ENCODE results near the gene MOGAT2. TPM values are rescaled to one million over a fixed set of nuclear protein-coding genes. Genes with fewer than 3 reads are reported as not detected.

The MOGAT2 gene
- total and polyA plus RNA-seq, 2 donors: 1.2 to 2.2 TPM

DNA sequence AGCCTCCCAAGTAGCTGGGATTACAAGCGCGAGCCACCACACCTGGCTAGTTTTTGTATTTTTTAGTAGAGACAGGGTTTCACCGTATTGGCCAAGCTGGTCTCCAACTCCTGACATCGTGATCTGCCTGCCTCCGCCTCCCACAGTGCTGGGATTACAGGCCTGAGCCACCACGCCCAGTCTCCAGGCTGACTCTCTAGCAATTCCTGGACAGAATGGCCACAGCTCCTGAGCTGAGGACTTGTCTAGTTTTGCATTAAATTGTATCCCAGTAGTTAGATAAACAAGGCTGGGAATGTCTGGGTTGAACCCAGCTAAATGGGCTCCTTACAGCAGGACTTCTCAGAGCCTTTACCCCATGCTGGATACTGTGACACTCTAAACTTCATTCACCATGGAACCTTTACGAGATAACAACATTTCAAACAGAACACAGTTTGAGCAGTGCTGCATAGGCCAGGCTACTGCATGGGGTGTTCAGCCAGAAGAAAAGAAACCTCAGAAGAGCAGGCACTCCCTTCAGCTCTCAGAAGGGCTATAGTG, 13.9 kb upstream of the MOGAT2 start:
- no peaks in the 10 kb centered on the region for H3K36me3 ChIP-seq (ENCODE audit: insufficient read depth)
- H3K27ac ChIP-seq (ENCODE audit: low read depth): no peak overlapping the region
- H3K4me1 ChIP-seq (ENCODE audit: insufficient read depth): no peaks in the 10 kb centered on the region
- WGBS: 93% methylated on average over 7 of the region's 7 CpGs
- DNase-seq (ENCODE audit: extremely low spot score): no peak
- H3K4me3 ChIP-seq (ENCODE audit: low read depth, low read length): no peak overlapping the region

DNA sequence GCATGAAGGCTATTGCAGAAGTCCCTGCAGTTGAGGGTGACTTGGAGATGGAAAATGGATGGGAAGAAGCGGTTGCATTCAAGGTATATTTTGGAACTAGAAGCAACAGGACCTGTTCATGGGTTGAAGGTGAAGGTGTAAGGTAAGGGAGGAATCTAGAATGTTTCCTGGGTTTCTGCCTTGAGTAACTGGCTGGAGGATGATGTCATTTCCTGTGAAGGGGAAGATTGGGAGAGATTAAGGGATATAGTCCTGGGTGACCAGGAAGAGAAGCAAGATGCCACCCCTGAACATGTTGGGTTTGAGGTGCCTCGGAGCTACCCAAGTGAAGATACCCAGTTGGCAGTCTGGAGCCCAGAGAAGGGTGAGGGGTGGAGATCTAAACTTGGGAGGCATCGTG, 12.1 kb upstream of the MOGAT2 start:
- WGBS: 86% methylated on average over 3 of the region's 3 CpGs
- H3K27ac ChIP-seq (ENCODE audit: low read depth): no peak overlapping the region
- H3K4me3 ChIP-seq (ENCODE audit: low read depth, low read length): no peak overlapping the region
- no peaks in the 10 kb centered on the region for H3K36me3 ChIP-seq (ENCODE audit: insufficient read depth)
- H3K4me1 ChIP-seq (ENCODE audit: insufficient read depth): no peaks in the 10 kb centered on the region
- DNase-seq (ENCODE audit: extremely low spot score): no peak

DNA sequence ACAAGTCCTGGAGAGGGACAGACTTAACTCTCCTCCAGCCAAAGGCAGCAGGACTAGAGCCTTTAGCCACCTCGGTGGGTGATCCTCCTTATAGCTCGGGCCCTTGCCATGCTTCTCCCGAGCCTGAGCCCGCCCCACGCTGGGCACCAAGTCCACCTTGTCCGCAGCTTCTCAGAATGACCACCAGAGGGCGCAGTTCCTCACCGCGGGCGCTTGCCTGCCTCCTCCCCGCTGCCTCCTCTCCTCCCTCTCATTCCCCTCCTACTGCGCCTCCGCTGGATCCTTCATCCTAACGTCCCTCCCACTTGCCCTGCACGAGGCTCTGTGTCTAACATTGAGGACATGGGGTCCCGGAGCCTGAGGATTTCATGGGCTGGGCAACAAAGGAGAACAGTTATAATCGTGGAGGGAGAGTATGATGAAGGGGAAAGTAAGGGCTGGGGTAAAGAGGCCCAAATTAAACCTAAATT, 11.3 kb upstream of the MOGAT2 start:
- peak; percentile 18 for DNase-seq (ENCODE audit: extremely low spot score)
- H3K4me1 ChIP-seq (ENCODE audit: insufficient read depth): no peaks in the 10 kb centered on the region
- WGBS: 5% methylated on average over 17 of the region's 17 CpGs
- no peak overlapping the region for H3K4me3 ChIP-seq (ENCODE audit: low read depth, low read length)
- no peak overlapping the region for H3K27ac ChIP-seq (ENCODE audit: low read depth)
- no peaks in the 10 kb centered on the region for H3K36me3 ChIP-seq (ENCODE audit: insufficient read depth)

DNA sequence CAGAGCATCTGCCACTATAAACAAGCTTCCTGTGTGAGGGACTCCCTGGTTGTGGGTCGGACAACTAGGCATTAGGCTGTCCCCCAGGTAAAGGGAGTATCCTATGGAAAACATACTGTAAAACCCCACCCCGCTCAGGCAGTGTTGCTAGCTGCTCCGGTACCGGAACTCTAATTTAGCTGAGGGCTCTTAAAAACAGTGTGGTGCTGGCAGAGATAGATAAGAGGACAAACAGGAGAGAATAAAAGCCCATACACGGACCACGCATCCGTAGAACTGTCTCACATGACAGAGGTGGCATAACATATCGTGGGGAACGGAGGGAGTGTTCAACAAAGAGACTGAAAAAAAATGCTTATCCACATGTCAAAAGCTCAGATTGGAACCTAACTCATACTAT, 3.4 kb upstream of the MOGAT2 start:
- Histone ChIP-seq H3K4me3 (ENCODE audit: low read depth, low read length) (no peak overlapping the region), H3K27ac (ENCODE audit: low read depth) (no peak overlapping the region), H3K36me3 (ENCODE audit: insufficient read depth) (no peaks in the 10 kb centered on the region), H3K4me1 (ENCODE audit: insufficient read depth) (peaks cover 1% of the 10 kb centered on the region)
- 68% methylated on average over 9 of the region's 9 CpGs for WGBS
- no peak for DNase-seq (ENCODE audit: extremely low spot score)

DNA sequence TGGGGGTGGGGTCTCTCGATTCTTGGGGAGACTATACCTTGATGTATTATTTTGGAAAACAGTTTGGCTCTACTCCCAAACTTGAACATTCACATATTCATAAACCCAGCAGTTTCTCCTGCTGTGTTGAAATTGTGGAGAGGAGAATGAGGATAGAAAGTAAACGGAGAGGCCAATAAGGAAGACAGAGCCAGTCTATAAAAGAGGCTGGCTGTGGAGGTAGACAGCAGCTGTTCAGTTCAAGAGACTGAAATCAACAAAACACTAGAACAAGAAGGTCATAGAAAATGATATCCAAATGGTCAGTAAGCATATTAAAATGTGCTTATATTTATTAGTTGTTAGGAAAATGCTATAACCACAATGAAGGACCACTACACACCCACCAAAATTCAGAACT, 1.9 kb upstream of the MOGAT2 start:
- Histone ChIP-seq H3K36me3 (ENCODE audit: insufficient read depth) (no peaks in the 10 kb centered on the region), H3K4me3 (ENCODE audit: low read depth, low read length) (no peak overlapping the region), H3K27ac (ENCODE audit: low read depth) (no peak overlapping the region), H3K4me1 (ENCODE audit: insufficient read depth) (peaks cover 1% of the 10 kb centered on the region)
- WGBS: 65% methylated on average over 2 of the region's 2 CpGs
- DNase-seq (ENCODE audit: extremely low spot score): no peak

DNA sequence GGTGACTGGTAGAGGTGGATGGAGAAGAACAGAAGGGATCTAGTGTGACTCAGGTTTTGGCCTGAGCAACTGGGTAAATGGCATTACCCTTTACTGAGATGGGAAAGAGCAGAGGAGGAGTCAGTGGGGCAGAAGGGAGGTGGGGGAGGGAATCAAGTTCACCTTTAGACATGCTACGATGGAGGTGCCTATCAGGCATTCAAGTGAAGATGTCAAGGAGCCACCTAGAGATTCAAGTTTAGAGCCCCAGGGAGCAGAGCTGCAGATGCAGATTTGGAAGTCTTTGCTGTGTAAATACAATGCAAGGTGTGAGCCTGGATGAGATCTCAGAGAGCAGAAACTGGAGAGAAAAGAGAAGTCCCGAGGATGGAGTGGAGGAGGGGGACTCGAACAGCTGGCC, 979 bp upstream of the MOGAT2 start:
- no peak overlapping the region for H3K4me3 ChIP-seq (ENCODE audit: low read depth, low read length)
- DNase-seq (ENCODE audit: extremely low spot score): no peak
- H3K27ac ChIP-seq (ENCODE audit: low read depth): no peak overlapping the region
- H3K4me1 ChIP-seq (ENCODE audit: insufficient read depth): peaks cover 1% of the 10 kb centered on the region
- no peaks in the 10 kb centered on the region for H3K36me3 ChIP-seq (ENCODE audit: insufficient read depth)
- 80% methylated on average over 3 of the region's 3 CpGs for WGBS

DNA sequence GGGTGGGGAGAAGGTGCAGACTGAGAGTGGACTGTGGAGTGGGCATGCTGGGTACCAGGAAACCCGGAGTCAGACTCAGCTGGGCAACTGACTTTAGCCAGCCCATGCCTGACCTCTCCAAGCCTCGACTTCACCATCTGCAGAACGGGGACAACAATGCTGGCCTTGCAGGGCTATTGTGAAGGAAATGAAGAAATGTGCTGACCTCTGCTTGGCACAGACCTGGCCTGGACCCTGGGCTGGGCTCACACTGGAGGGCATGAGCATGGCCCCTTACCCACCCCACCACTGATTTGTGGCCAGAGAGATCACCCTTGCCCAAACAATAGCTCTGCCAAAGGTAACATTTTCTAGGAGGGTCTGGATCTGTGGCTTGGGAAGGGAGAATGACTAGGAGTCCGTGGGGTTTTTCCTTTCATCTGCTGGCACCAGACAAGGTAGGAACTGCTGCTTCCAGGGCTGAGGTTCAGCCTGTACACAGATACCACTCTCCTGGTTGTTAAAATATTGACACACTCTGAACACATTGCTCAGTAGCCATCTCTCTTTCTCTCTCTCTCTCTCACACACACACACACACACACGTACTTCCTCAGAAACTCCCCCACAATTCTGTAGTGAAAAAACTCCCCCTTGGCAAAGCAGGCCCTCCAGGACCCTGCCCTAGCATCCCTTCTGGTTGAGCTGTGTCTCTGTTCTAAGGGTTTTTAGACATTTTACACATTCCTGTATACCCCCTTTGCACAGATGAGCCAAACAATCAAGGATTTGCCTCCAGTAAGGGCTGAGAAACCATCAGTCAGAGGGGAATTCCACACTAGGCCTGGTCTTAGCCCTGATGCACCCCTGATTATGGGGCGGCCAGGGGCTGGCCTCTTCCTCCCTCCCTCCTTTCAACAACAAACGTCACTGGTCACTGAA, 1.0 kb downstream of the MOGAT2 start:
- no peak overlapping the region for H3K4me3 ChIP-seq (ENCODE audit: low read depth, low read length)
- no peak for DNase-seq (ENCODE audit: extremely low spot score)
- WGBS: 73% methylated on average over 7 of the region's 7 CpGs
- H3K27ac ChIP-seq (ENCODE audit: low read depth): no peak overlapping the region
- H3K4me1 ChIP-seq (ENCODE audit: insufficient read depth): no peaks in the 10 kb centered on the region
- no peaks in the 10 kb centered on the region for H3K36me3 ChIP-seq (ENCODE audit: insufficient read depth)

DNA sequence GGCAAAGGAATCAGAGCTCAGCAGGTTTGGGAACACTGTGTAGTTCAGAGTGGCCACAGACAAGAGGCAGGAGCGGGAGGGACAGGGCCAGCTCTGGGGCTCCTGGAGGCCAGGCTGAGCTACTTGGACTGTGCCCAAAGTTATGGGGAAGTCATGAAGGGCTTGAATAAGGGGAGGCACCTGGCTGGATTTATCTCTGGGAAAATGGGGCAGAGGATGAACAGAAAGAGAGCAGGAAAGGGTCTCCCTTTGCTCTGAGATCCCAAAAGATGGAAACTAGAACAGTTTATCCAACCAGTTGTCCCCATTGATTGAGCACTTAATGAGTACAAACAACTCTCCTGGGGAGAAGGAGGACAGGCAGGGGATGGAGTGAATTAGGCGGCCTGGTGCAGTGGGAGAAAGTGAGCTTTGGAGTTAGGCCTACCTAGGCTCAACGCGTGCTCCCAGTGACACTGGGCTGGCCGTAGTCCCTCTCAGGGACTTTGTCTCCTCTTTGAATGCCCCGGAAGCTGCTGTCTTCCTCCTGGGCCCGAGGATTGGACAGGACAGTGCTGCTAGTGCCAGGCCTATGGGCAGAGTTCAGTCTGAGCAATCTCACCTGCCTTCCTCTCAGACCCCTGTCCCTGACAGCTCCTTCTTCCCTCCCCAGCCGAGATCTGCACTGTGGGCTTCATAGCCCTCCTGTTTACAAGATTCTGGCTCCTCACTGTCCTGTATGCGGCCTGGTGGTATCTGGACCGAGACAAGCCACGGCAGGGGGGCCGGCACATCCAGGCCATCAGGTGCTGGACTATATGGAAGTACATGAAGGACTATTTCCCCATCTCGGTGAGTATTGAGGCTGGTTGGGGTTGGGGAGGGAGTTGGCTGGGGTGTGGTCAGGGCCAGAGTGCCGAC, 2.0 kb downstream of the MOGAT2 start:
- no peak overlapping the region for H3K4me3 ChIP-seq (ENCODE audit: low read depth, low read length)
- H3K36me3 ChIP-seq (ENCODE audit: insufficient read depth): no peaks in the 10 kb centered on the region
- 94% methylated on average over 14 of the region's 14 CpGs for WGBS
- H3K27ac ChIP-seq (ENCODE audit: low read depth): no peak overlapping the region
- no peaks in the 10 kb centered on the region for H3K4me1 ChIP-seq (ENCODE audit: insufficient read depth)
- no peak for DNase-seq (ENCODE audit: extremely low spot score)

DNA sequence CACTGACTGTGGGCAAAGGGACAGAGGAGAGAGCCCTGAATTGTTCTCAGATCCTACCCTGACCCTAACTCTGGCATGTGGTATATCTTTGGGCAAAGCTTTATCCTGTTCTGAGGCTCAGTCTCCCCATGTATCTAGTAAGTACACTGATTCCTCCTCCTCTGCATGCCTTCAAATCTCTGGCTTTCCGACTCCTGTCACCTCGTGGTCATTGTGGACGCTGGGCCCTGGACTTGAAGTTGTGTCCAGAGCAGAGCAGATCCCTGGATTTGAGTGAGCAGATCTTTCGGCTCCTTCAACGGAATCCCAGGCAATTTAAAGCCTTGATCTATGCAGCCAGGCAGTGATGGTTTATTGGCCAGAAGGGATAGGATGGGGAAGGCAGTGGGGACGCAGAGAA, 3.0 kb downstream of the MOGAT2 start:
- 89% methylated on average over 6 of the region's 6 CpGs for WGBS

DNA sequence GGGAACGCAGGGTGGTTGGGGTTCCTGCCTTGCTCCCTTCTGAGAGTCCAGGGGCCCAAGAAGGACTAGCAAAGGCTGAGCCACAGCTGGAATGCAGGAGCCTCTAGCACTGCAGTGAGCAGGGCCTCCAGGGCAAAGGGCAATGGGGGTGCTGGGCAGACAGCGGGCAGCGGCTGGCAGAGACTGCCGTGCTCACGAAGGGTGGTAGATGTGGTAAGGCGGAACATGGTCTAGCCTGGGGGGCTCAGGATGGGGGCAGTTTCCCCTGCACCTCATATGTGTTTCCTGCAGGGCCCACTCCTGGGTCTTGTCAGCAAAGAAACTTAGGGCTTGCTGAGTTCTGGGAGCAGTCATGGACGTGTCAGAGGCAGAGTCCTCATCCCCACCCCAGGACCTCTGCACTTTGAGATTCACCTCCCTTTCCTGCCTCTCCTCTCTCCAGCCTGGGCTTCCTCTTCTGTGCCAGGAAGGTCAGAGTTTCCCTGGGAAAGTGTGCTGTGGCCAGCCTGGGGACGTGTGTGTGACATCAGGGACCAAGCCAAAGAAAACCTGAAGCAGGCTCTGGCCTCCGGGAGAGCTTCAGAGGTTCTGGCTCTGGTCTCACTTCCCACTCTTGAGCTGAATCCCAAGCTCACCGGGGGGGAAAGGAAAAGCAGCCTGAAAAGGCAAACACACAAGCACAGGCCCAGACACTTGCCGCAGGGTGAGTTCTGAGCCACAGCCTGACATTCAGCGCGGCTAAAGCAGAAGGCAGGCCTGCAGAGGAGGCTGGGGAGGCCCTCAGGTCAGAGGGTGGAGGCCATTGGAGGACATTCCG, 4.4 kb downstream of the MOGAT2 start:
- Histone ChIP-seq H3K27ac (ENCODE audit: low read depth) (no peak overlapping the region), H3K36me3 (ENCODE audit: insufficient read depth) (no peaks in the 10 kb centered on the region), H3K4me1 (ENCODE audit: insufficient read depth) (no peaks in the 10 kb centered on the region), H3K4me3 (ENCODE audit: low read depth, low read length) (no peak overlapping the region)
- 80% methylated on average over 14 of the region's 14 CpGs for WGBS
- DNase-seq (ENCODE audit: extremely low spot score): no peak

More for the DNA sequence above, 3.0 kb downstream of the MOGAT2 start:
- no peak overlapping the region for H3K27ac ChIP-seq (ENCODE audit: low read depth)
- no peak overlapping the region for H3K4me3 ChIP-seq (ENCODE audit: low read depth, low read length)
- DNase-seq (ENCODE audit: extremely low spot score): no peak
- H3K36me3 ChIP-seq (ENCODE audit: insufficient read depth): no peaks in the 10 kb centered on the region
- no peaks in the 10 kb centered on the region for H3K4me1 ChIP-seq (ENCODE audit: insufficient read depth)

DNA sequence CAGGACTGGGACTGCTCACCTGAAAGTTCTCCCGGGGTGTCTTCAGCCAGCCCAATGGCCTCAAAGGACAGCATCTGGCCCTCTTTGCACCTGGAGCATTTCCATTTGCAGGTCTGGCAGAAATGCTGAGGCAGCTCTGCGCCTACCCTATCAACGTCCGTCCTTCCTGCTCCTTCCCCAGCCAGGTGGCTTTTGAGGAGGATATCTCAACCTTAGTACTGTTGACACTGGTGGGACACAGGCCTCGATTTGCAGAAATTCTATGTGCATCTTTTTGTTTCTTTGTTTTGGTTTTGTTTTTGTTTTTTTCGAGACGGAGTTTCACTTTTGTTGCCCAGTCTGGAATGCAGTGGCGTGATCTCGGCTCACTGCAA, 5.0 kb downstream of the MOGAT2 start:
- H3K36me3 ChIP-seq (ENCODE audit: insufficient read depth): no peaks in the 10 kb centered on the region
- no peak overlapping the region for H3K27ac ChIP-seq (ENCODE audit: low read depth)
- 92% methylated on average over 9 of the region's 9 CpGs for WGBS
- no peaks in the 10 kb centered on the region for H3K4me1 ChIP-seq (ENCODE audit: insufficient read depth)
- H3K4me3 ChIP-seq (ENCODE audit: low read depth, low read length): no peak overlapping the region
- no peak for DNase-seq (ENCODE audit: extremely low spot score)

DNA sequence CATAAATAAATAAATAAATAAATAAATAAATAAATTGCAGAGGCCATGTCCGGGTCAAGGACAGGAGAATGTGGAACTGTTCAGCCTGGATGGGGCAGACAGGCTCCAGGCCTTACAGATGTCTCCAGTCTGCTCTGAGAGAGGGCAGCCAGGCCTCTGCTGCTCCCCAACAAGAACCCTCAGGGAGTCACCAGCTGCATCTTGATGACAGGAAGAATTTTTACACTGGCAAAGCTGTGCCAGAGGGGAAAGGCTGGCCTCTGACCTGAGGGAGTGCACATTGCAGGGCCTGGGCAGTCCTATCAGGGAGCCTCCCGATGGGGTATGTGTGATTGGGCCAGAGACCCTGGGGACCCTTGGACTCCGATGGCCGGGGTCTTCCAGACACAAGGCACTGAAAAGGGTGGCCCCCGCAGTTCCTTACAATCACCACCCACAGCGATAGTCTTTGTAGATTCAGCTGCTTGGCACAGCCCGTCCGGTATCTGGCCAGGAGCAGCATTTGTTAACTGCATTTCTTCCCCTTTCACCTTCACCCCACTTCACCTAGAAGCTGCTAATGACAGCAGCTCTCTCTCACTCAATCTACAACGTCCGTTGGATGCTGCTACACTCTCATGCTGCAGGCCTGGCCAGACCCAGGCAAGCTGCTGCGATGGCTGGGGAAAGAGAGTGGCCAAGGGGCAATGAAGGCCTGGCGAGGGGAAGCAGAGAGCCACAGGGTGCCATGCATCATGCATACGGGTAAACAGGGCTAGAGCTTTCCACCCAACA, 8.1 kb downstream of the MOGAT2 start:
- Histone ChIP-seq H3K4me1 (ENCODE audit: insufficient read depth) (no peaks in the 10 kb centered on the region), H3K27ac (ENCODE audit: low read depth) (no peak overlapping the region), H3K4me3 (ENCODE audit: low read depth, low read length) (no peak overlapping the region), H3K36me3 (ENCODE audit: insufficient read depth) (no peaks in the 10 kb centered on the region)
- WGBS: 87% methylated on average over 13 of the region's 13 CpGs
- no peak for DNase-seq (ENCODE audit: extremely low spot score)
